Sigmoid colon (tissue), 7 donors: ENCODE measurements around the gene LRRFIP2. TPM values are rescaled to one million over a fixed set of nuclear protein-coding genes. Genes with fewer than 3 reads are reported as not detected.
"Not testable (repeated sequence)": the region's sequence is repeated elsewhere in the genome, so short reads cannot be mapped to it uniquely, and the experiment has no call there.

ENCODE experiments used
- DNase-seq: peaks from one replicate; pipeline ENCODE4 v3.0.0-alpha.2; 2019
- H3K27ac ChIP-seq, 4 donors: fragments of 200-600 bp; sonication (generic); one replicate each; pipeline ENCODE4 v1.5.1; 2016 to 2019; ENCODE audit warnings: mild to moderate bottlenecking in 1 of 4
- H3K27me3 ChIP-seq, 3 donors: fragments of 200-600 bp; sonication (generic); one replicate each; pipeline ENCODE4 v1.5.1; 2019; ENCODE audit warnings: mild to moderate bottlenecking in 1 of 3
- H3K36me3 ChIP-seq, 4 donors: fragments of 200-600 bp; sonication (generic); one replicate each; pipeline ENCODE4 v1.5.1; 2016 to 2019
- H3K4me1 ChIP-seq, 4 donors: fragments of 200-600 bp; sonication (generic); one replicate each; pipeline ENCODE4 v1.5.1; 2017 to 2019
- H3K4me3 ChIP-seq, 4 donors: fragments of 200-600 bp; sonication (generic); one replicate each; pipeline ENCODE4 v1.5.1; 2017 to 2019; ENCODE audit warnings: mild to moderate bottlenecking in 2 of 4, moderate library complexity in 1 of 4
- H3K9me3 ChIP-seq, 4 donors: fragments of 200-600 bp in 3 of 4; sonication (generic) in 3 of 4; one replicate each; pipeline versions ENCODE4 v1.5.1 to v1.6.1; 2013 to 2019
- EP300 ChIP-seq, 4 donors: sonication (generic); formaldehyde crosslinking; IDR thresholded peaks; one replicate each; pipeline ENCODE4 v1.6.1; 2017; ENCODE audit warnings: antibody characterized with exemption in 4 of 4
- POLR2A ChIP-seq, 2 donors: fragments of 450-650 bp; IDR thresholded peaks; one replicate each; pipeline ENCODE4 v1.6.1; 2016; ENCODE audit warnings: antibody characterized with exemption in 2 of 2, mild to moderate bottlenecking in 2 of 2, moderate library complexity in 2 of 2
- POLR2AphosphoS5 ChIP-seq, 4 donors: sonication (generic); formaldehyde crosslinking; IDR thresholded peaks; one replicate each; pipeline ENCODE4 v1.6.1; 2017; ENCODE audit warnings: antibody characterized with exemption in 4 of 4
- WGBS, 2 donors: extraction: QIAGEN DNeasy Blood & Tissue Kit; methylation state at CpG; one replicate each; pipeline ENCODE4 v1.1.7; 2013; 5-methylcytosine and 5-hydroxymethylcytosine counted together
- intact Hi-C: fragments of 100-400 bp; cut with DNase I; formaldehyde crosslinking; loops from one replicate; pipeline ENCODE4 v1.15.1; 2023
- polyA plus RNA-seq, 3 donors: library from polyadenylated mRNA; stranded (reverse); fragments of 200-250 nt; gene quantifications; one replicate each; pipeline ENCODE4 v1.2.3, GENCODE V29; 2013
- total RNA-seq, 4 donors: library from RNA; depleted of rRNA; stranded (reverse); fragments of >200 nt; gene quantifications; one replicate each; pipeline ENCODE4 v1.1.0, GENCODE V29; 2016
- TF ChIP-seq, protein P1 (sequence below), 4 experiments: fragments of 450-650 bp in 3 of 4; fragments of 200-600 bp in 1 of 4; IDR thresholded peaks; one replicate each; pipeline ENCODE4 v1.5.1; 2016 to 2019; ENCODE audit warnings: antibody characterized with exemption in 4 of 4, mild to moderate bottlenecking in 3 of 4, moderate library complexity in 2 of 4
- donor health status: healthy with polysubstance abuse.
- donor health status: Bipolar disorder and iron deficiency.
- donor health status: healthy.

LRRFIP2 gene
- total and polyA plus RNA-seq, 7 donors = 47.2 to 91.8 (median 60.1) TPM

DNA sequence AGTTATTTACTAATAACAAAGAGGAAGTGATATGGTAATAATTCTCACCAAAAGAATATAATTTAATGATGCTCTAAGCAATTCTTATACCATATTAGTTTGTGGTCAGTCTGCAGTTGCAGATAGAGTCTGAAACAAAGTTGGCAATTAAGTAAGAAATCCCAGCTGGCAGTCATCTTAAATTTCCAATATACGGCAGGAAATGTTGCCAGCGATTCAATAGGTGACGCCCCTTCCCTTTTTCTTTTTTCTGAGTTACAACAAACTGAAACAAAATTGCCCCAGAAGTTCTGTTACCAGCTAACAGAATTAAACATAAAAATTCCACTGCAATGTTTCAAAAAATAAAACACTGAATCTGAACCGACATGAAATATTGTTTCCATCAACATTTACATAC, 26.7 kb downstream of the LRRFIP2 start:
- Histone ChIP-seq H3K27me3 (no peaks in the 10 kb centered on the region), H3K4me1 (peaks cover 0 to 33% (median 14%) of the 10 kb centered on the region in 4 donors), H3K4me3 (no peak overlapping the region), H3K27ac (no peak overlapping the region), H3K36me3 (peaks cover 0 to 17% (median 0%) of the 10 kb centered on the region in 4 donors), H3K9me3 (no peaks in the 10 kb centered on the region)
- TF ChIP-seq POLR2AphosphoS5 (IDR thresholded peaks at IDR 0.05) (no peak), EP300 (IDR thresholded peaks at IDR 0.05) (no peak), POLR2A (IDR thresholded peaks at IDR 0.05) (no peak)
- TF ChIP-seq, protein P1, sequence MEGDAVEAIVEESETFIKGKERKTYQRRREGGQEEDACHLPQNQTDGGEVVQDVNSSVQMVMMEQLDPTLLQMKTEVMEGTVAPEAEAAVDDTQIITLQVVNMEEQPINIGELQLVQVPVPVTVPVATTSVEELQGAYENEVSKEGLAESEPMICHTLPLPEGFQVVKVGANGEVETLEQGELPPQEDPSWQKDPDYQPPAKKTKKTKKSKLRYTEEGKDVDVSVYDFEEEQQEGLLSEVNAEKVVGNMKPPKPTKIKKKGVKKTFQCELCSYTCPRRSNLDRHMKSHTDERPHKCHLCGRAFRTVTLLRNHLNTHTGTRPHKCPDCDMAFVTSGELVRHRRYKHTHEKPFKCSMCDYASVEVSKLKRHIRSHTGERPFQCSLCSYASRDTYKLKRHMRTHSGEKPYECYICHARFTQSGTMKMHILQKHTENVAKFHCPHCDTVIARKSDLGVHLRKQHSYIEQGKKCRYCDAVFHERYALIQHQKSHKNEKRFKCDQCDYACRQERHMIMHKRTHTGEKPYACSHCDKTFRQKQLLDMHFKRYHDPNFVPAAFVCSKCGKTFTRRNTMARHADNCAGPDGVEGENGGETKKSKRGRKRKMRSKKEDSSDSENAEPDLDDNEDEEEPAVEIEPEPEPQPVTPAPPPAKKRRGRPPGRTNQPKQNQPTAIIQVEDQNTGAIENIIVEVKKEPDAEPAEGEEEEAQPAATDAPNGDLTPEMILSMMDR (IDR thresholded peaks at IDR 0.05) = no peak
- 56 to 86% methylated on average over 4 of the region's 4 CpGs for WGBS, 2 donors
- DNase-seq = no peak
- intact Hi-C loops = no loop called here

DNA sequence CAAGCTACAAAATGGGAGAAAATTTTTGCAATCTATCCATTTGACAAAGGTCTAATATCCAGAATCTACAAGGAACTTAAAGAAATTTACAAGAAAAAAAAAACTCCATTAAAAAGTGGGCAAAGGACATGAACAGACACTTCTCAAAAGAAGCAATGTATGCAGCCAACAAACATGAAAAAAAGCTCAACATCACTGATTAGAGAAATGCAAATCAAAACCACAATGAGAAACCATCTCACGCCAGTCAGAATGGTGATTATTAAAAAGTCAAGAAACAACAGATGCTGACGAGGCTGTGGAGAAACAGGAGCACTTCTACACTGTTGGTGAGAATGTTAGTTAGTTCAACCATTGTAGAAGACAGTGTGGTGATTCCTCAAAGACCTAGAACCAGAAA, 27.5 kb downstream of the LRRFIP2 start:
- intact Hi-C loops, H3K9me3 ChIP-seq, H3K4me3 ChIP-seq, H3K27ac ChIP-seq, H3K27me3 ChIP-seq, DNase-seq: not testable (repeated sequence)
- Histone ChIP-seq H3K4me1 (peaks cover 0 to 33% (median 12%) of the 10 kb centered on the region in 4 donors), H3K36me3 (peaks cover 0 to 17% (median 0%) of the 10 kb centered on the region in 4 donors)
- 70 to 90% methylated on average over 2 of the region's 2 CpGs for WGBS, 2 donors

DNA sequence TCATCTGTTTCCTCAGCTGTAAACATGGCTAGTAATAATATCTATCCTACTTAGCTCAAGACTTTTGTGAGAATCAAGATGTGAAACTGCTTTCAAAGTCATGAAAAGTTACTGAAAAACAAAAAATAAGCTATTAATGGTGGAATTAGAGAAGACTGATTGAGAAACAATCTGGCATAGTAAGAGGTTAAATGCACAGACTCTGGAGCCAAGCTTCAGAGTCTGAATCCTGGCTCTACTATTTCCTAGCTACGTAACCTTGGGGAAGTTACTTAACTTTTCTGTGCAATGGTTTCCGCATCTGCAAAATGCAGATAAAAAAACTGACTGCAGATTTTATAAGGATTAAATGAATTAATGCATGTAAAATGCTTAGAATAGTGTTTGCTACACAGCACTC, 28.8 kb downstream of the LRRFIP2 start:
- intact Hi-C loops = no loop called here
- Histone ChIP-seq H3K4me3 (no peak overlapping the region), H3K27ac (peak overlapping the region in 3 of 4 donors; percentile 8 to 36 (median 26)), H3K27me3 (no peaks in the 10 kb centered on the region), H3K4me1 (peaks cover 0 to 33% (median 12%) of the 10 kb centered on the region in 4 donors), H3K36me3 (peaks cover 0 to 17% (median 0%) of the 10 kb centered on the region in 4 donors), H3K9me3 (no peaks in the 10 kb centered on the region)
- DNase-seq = no peak
- WGBS, 2 donors = 77 to 90% methylated on average over 2 of the region's 2 CpGs
- TF ChIP-seq POLR2AphosphoS5 (IDR thresholded peaks at IDR 0.05) = no peak
- TF ChIP-seq EP300 (IDR thresholded peaks at IDR 0.05) = no peak

DNA sequence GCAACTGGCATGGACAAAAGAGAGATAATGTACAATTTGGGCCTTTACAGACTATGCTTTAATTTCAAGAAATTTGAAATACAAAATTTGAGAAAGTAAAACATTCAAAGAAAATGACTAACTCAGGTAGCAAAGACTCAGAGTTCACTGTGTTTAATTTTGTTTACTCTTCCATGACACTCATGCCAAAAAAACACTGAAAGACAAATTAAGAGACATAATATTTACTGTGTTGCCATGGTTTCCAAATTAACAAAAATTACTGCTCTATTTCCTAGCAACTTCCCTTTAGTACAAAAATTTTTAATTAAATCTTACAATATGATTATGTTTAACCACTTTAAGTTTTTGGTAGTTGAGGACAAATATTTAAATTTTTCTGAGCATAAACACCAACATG, 29.6 kb downstream of the LRRFIP2 start:
- intact Hi-C loops = no loop called here

DNA sequence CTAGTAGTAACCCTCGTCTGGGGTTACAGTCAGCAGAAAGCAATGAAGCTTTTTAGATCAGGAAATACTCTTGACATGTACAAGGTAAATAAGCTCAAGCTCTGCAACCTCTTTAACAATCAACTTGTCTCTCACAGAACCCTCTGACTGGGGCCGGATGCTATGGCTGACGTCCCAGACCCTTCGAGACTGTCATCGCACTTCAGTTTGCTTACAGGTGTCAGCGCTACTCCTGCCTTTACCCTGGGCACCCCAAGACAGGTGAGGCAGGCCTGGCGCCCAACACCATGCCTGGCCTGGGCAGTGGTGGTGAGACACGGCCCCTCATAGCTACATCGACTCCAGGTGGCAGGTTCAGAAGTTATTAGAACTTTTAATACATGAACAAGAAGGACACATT, 30.6 kb downstream of the LRRFIP2 start:
- Histone ChIP-seq H3K27me3 (no peaks in the 10 kb centered on the region), H3K9me3 (no peaks in the 10 kb centered on the region), H3K36me3 (peaks cover 0 to 17% (median 0%) of the 10 kb centered on the region in 4 donors), H3K4me3 (no peak overlapping the region), H3K27ac (no peak overlapping the region), H3K4me1 (peaks cover 0 to 33% (median 12%) of the 10 kb centered on the region in 4 donors)
- WGBS, 2 donors = 96 to 97% methylated on average over 9 of the region's 9 CpGs
- intact Hi-C loops = no loop called here
- no peak for DNase-seq
- TF ChIP-seq POLR2A (IDR thresholded peaks at IDR 0.05) (no peak), POLR2AphosphoS5 (IDR thresholded peaks at IDR 0.05) (no peak), EP300 (IDR thresholded peaks at IDR 0.05) (no peak)
- TF ChIP-seq, protein P1 (IDR thresholded peaks at IDR 0.05) = no peak

More for the DNA sequence above, 29.6 kb downstream of the LRRFIP2 start:
- peak overlapping the region in 1 of 4 donors; percentile 26 for H3K27ac ChIP-seq
- no peak overlapping the region for H3K4me3 ChIP-seq
- peaks cover 0 to 33% (median 12%) of the 10 kb centered on the region in 4 donors for H3K4me1 ChIP-seq
- no peak for DNase-seq
- TF ChIP-seq, protein P1 (IDR thresholded peaks at IDR 0.05) = no peak
- TF ChIP-seq EP300 (IDR thresholded peaks at IDR 0.05) = no peak
- TF ChIP-seq POLR2A (IDR thresholded peaks at IDR 0.05) = no peak
- TF ChIP-seq POLR2AphosphoS5 (IDR thresholded peaks at IDR 0.05) = no peak
- no peaks in the 10 kb centered on the region for H3K9me3 ChIP-seq
- H3K27me3 ChIP-seq = no peaks in the 10 kb centered on the region
- peaks cover 0 to 17% (median 0%) of the 10 kb centered on the region in 4 donors for H3K36me3 ChIP-seq

DNA sequence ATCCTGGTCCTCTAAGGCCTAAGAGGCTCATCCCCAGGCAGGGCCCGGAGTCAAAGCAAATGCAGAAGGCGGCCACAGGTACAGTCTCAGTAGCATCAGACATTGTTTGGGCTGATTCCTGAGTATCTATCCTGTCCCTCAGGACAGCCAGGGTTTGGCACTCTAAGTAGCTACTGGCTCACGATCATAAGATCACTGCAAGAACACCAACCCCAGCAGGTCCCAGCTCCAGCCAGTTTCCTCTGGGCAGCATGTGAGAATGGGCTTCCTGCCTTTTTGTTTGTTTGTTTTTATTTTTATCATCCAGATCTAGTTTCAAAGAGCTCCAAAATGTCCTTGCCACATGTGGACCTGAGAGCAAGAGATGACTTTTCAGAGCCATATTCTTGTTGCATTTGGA, 32.7 kb downstream of the LRRFIP2 start:
- WGBS, 2 donors = 97 to 98% methylated on average over 3 of the region's 3 CpGs
- DNase-seq = no peak
- H3K9me3 ChIP-seq = no peaks in the 10 kb centered on the region
- peaks cover 0 to 25% (median 9%) of the 10 kb centered on the region in 4 donors for H3K4me1 ChIP-seq
- H3K27ac ChIP-seq = no peak overlapping the region
- peaks cover 0 to 8% (median 0%) of the 10 kb centered on the region in 4 donors for H3K36me3 ChIP-seq
- intact Hi-C loops = no loop called here
- no peak overlapping the region for H3K4me3 ChIP-seq
- TF ChIP-seq POLR2AphosphoS5 (IDR thresholded peaks at IDR 0.05) (no peak), EP300 (IDR thresholded peaks at IDR 0.05) (no peak), POLR2A (IDR thresholded peaks at IDR 0.05) (no peak)
- TF ChIP-seq, protein P1 (IDR thresholded peaks at IDR 0.05) = no peak
- no peaks in the 10 kb centered on the region for H3K27me3 ChIP-seq
